Mammary epithelial cell (primary cell): ENCODE measurements around the gene KCNB1.

ENCODE experiments used
- CTCF ChIP-seq, 2 donors: IDR thresholded peaks in 1 of 2; conservative IDR thresholded peaks in 1 of 2; 2 replicates each; pipeline ENCODE4 v1.5.1; 2011 to 2012; ENCODE audit warnings: inconsistent platforms in 2 of 2, low read length in 2 of 2, mild to moderate bottlenecking in 2 of 2, control low read depth in 1 of 2, low read depth in 1 of 2; ENCODE audit not compliant: insufficient read depth in 1 of 2; ENCODE audit errors: extremely low read depth in 1 of 2
- EZH2 ChIP-seq: IDR thresholded peaks from 2 replicates; pipeline ENCODE4 v1.6.1; 2012; ENCODE audit warnings: low read length, inconsistent platforms, borderline replicate concordance

GRCh38 chr20:49497398-49497669, 14.9 kb upstream of the KCNB1 start:
- no peak for TF ChIP-seq CTCF (conservative IDR thresholded peaks at IDR 0.05 in 1 of 2, IDR thresholded peaks at IDR 0.05 in 1 of 2; ENCODE audit: extremely low read depth in 1 of 2, insufficient read depth in 1 of 2, low read depth in 1 of 2, low read length in 2 of 2)
- no peak for TF ChIP-seq EZH2
